HG02763 (cell line): ENCODE data around the gene JAGN1.
A peak's percentile ranks its signal among the peaks of the same experiment; 100 is the strongest.
"Not testable (repeated sequence)": the region's sequence is repeated elsewhere in the genome, so short reads cannot be mapped to it uniquely, and the experiment has no call there.

ENCODE experiments used
- ATAC-seq: cut with Tn5 transposase; IDR thresholded peaks from one replicate; pipeline ENCODE4 v1.9.1; 2021; ENCODE audit warnings: mild to moderate bottlenecking, moderate library complexity; ENCODE audit not compliant: unreplicated experiment

Gene JAGN1

DNA sequence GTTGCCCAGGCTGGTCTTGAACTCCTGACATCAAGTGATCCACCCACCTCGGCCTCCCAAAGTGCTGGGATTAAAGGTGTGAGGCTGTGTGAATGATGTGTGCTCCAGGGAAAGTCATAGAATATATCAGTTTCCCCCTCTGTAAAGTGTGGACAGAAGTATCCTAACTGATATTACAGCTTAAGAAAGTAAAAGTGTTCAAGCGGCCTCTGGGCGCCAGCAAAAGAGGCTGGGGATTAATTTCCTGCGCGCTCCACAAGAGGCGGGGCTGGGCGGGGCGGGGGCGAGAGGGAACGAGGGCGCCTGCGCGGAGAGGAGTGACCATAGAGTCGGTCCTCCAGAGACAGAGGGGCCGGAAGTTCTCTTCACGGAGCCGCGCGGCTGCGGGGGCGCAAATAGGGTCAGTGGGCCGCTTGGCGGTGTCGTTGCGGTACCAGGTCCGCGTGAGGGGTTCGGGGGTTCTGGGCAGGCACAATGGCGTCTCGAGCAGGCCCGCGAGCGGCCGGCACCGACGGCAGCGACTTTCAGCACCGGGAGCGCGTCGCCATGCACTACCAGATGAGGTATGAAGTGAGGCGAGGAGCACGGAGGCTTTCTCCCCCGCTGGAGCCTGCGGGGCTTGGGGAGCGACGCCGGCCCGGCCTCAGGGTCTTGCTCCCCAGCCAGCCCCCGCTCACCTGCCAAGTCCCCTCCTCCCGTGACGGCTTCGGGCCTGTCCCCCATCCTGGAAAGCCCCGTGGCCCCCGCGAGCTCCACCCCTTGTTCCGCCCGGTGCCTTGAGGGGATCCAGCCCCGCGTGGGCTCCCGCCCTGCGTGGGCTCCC lies at the start of gene JAGN1:
Gene JAGN1, plus strand, starts transcription at position 362 of the 823 bp plus-strand sequence. Its CDS starts 113 bp downstream, at position 475.
- ATAC-seq, result peak; percentile 79

DNA sequence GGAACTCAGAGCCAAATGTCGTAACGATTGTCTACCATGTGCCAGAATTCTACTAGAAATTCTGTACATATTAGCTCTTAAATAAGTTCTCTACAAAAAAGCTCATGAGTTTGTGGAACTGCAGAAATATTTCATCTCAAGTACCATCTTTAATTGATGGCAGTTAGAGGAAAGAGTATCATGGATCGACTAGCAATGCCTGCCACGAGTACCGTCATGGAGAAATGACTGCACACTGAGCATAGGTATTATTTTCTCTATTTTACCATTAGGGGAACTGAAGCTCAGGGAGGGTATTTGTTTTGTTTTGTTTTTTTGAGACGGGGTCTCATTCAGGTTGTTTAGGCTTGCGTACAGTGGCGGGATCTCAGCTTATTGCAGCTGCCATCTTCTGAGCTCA lies 49.4 kb upstream of the JAGN1 start:
- no peak for ATAC-seq

DNA sequence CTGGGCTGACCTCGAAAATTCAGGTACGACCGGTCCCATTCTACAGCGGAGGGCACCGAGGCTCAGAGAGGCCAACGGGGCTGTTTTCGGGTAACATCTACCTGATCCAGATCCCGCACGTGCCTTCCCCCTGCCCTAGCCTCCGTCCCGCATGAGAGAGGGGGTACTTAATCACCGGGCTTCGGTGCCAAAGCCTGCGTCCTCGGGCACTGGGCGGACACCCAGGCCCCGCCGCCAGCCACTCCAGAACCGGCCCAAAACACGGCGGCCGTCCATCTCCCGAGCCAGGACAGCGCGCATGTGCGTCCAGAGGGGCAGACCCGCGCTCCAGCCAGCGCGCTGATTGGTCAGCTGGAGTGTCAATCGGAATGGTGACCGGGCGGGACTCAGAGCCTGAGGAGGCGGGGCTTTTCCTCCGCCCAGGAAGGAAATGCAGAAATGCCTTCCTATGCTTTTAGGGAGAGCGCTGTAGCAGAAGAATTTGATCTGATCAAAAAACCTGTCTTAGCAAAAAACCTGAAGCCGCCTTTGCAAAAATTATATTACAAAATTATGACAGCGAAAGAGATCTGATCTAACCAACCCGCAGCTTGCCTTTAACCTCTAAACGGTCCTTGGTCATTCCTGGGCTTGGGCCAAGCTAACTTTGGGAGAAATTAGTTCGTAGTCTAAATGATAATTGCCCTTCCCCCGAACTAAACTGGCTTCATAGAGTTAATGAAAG lies 46.5 kb upstream of the JAGN1 start, which contains the start of gene RPUSD3:
Gene RPUSD3, minus strand, starts transcription at position 294 of the 724 bp plus-strand sequence. Its CDS starts 18 bp downstream, at position 276.
- peak; percentile 98 for ATAC-seq

GRCh38 chr3:9846231-9846630 lies 44.2 kb upstream of the JAGN1 start:
- ATAC-seq, result no peak

DNA sequence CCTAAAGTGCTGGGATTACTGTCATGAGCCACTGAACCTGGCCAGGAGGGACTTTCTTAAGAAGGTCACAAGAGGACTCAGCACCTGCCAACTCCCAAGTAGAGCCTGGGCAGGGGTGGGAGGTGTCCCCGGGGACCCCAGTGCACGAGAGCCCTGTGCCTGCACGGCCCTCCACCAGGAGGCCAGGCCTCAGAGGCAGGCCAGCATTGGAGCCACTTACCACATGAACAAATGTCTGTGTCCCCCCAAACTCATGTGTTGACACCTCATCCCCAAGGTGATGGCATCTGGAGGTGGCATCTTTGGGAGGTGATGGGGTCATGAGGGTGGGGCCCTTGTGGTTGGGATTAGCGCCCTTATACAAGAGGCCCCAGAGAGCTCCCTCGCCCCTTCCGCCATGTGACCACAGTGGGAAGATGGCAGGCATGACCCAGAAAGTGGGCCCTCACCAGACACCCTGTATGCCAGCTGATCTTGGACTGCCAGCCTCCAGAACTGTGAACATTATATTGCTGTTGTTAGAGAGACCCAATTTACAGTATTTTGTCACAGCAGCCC lies 43.4 kb upstream of the JAGN1 start:
- no peak for ATAC-seq

DNA sequence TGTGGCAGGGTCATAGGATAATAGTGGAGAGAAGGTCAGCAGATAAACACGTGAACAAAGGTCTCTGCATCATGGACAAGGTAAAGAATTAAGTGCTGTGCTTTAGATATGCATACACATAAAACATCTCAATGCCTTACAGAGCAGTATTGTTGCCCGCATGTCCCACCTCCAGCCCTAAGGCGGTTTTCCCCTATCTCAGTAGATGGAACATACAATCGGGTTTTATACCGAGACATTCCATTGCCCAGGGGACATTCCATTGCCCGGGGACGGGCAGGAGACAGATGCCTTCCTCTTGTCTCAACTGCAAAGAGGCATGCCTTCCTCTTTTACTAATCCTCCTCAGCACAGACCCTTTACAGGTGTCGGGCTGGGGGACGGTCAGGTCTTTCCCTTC lies 42.5 kb upstream of the JAGN1 start:
- ATAC-seq, result not testable (repeated sequence)

GRCh38 chr3:9848860-9849259 lies 41.5 kb upstream of the JAGN1 start:
- not testable (repeated sequence) for ATAC-seq

DNA sequence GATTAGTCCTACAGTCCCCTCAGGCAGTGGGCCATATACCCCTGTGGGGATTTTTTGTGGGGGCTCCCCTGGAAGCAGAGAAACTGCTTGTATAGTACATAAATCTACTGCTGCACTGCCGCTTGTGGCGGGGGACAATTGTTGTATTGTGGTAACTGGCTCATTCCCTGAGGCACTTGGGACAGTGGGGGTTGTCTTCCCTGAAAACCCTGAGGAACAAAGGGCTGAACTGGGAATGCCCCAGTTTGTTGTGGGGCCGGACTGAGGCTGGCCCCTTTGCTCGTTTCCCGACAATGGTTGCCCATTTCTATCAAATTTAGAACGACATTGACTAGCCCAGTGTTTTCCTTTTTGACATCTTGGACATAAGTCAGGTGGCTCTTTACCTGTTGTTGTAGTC lies 39.0 kb upstream of the JAGN1 start:
- not testable (repeated sequence) for ATAC-seq

DNA sequence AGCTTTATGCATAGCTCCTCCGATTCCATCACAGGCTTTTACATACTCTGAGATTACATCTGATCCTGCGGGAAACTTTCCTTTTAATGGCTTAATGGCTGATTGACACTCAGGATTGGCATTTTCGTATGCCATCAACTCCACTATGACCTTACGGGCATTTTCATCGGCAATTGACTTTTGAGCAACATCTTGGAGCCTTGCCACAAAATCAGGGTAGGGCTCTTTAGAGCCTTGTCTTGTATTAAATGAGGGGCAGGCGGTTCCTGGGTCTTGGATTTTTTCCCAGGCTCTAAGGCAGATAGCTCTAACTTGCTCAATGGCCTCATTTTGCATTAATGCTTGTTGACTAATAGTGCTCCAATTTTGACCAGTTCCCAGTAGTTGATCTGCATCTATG lies 38.5 kb upstream of the JAGN1 start:
- not testable (repeated sequence) for ATAC-seq

- ATAC-seq, result no peak
These were observed 37.9 kb upstream of the JAGN1 start for GRCh38 chr3:9852528-9852927.

DNA sequence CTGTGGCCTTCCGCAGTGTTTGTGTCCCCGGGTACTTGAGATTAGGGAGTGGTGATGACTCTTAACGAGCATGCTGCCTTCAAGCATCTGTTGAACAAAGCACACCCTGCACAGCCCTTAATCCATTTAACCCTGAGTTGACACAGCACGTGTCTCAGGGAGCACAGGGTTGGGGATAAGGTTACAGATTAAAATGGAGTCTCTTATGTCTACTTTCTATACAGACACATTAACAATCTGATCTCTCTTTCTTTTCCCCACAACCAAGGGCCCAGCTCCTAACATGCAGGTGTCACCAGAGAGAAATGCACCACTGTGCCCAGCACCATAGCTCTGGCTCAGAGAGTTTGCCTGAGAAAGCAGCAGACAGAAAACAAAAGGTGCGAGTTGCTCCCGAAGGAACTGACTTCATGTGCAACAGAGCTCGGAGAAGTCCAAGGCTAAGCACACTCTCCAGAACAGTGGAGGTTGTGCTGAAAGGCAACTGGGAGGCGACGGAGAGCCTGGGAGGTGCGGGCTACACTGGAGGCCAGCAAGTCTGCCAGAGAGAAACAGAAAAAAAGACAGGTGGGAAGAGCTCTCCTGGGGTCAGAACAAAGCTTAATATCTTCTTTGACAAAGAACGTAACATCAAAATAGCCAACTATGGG lies 36.0 kb upstream of the JAGN1 start:
- ATAC-seq, result not testable (repeated sequence)

DNA sequence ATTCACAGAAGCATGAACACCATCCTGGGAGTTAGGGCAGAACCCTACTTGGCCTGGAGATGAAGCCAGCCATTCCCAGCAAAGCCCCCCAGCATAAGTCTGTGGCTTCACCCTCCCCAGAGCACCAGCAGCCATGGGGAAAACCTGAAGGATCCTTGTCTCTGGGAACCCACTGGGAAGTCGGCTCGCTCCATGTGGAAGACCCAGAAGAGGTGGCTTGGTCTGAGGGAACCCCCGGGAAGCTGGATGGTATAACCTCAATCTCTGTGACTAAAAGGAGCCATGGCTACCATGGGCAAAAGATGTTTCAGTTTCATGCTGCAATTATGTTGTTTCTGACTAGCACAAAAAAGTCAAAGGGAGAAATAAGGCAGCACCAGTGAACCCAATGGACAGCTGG lies 34.8 kb upstream of the JAGN1 start:
- ATAC-seq, result no peak

DNA sequence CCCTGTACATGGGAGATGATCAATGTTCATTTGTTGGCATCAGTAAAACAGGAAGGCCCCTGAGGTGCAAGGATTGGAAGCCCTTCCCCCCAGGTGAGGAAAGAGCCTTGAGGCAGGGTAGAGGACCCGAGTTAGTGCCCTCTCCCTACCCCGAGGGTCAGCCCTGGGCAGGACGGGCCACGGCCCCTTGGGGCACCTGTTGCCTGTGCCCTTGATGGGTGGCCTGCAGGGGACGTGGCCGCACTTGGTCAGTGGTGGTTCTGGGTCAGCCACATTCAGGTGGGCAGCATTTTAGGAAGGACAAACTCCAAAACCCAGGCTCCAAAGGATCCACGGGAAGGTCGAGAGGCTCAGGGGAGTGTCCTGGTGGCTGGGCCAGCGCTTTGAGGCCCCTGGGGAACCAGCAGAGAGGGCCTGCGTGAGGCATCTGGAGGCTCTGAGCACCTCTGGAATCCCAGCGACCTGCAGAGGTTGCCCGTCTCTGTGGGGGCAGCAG lies 30.8 kb upstream of the JAGN1 start:
- ATAC-seq, result no peak

DNA sequence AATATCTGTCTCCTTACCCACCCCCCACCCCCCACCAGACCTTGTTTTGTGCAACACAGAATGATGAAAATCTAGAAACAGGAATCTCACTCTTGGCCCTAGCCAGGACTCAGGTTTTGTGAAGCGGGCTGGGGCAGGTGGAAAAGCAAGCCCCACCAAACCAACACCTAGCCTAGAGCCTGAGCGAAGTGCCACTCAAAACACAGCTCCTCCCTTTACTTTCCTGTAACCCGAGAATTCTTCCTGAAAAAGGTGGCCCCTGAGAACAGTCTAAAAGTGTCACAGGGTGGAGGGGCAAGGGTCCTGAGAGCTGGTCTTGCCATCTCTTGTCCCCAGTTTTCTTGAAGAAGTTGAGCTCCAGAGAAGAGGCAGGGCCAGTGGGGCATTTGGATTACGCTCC lies 29.2 kb upstream of the JAGN1 start:
- ATAC-seq, result no peak

DNA sequence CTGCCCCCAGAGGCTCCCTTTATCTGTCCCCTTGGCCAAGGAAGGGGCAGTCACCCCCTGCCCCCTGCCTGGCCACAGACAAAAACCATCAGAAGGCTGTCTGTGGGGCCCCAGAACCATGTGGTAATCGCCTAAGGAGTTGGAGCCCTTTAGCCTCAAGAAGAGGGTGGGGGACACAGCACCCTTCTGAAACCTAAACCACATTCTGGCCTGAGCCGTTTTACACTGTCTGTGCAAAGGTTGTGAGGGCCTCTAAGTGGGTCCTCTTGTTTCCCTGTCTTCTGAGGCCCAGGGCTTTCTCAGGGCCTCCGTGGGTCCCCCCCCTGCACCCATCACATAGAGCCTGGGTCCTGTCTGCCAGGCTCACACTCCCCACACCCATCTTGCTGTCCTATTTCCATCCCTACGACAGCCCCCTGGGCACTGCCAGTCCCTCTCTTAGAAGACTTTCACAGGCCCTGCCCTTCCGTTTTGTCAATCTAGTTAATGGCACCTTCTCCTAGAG lies 28.7 kb upstream of the JAGN1 start:
- no peak for ATAC-seq

- ATAC-seq, result no peak
These were observed 27.9 kb upstream of the JAGN1 start for GRCh38 chr3:9862391-9863057.

DNA sequence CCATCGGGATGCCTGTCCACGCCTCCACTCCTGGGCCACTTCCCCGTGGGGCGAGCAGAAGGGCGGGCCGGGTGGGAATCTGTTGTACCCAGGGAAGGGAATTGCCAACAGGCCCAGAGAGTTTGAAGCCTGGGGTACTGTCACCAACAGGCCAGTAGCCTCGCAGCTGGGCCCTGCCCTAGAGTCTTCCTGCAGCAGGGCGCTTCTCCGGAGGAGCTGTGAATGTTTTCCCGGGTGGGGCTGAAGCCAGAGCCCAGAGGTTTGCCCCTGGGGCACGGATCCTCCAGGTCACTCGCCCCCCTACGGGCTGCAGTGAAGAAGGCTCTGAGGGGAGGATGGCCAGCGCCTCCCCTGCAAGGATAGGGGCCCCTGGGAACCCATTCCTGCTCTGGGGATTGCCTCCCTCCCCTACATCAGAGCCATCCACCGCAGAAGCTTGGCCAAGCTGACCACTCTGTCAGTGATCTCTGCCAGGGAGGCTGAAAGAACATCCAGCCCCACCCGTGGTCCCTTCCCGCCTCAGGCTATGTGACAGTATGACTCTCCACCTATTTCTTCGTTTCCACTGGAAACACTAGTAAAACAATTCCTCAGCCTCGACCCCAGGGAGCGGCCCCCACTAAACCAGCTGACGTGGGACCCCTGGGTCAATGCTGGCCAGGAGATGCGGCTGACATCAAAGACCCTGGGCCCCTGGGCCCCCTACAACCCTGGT lies 27.2 kb upstream of the JAGN1 start:
- ATAC-seq, result no peak

DNA sequence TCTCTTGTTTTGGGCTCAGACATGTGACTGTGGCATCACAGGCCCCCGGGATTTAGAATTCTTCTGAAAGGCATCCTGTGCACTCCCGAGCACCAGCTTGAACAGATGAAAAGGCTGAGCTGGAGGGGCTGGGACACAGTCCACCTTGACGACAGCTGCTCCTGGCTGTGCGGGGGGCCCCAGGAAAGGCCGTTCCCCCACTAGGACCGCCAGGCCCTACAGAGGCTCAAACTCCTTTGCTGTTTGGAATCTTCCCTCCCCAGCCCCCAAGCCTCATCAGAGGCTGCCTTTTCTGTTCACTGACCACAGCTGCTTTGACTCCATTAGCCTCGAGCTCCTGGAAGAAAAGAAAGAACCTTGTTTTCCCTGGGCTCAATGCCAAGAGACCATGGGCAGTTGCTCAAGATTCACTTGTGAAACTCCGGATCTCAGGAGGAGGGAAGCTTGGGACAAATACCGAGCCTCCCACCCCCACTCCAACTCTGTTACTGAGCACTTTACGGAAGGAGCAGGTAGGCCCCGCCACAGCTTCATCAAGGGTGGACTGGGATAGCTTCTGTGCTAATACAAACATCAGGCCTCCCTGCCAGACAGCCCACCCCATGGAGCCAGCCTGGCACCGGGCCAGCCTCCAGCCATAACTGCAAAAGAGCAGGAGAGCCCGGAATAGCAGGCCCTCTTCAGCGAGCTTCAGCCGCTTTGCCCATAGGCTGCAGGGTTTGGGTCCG lies 26.0 kb upstream of the JAGN1 start:
- no peak for ATAC-seq

- not testable (repeated sequence) for ATAC-seq
These were observed 25.2 kb upstream of the JAGN1 start for GRCh38 chr3:9865125-9865637.
